ENCODE data around the gene ITM2B.

The ITM2B gene

GRCh38 chr13:48297131-48297786 is 64.3 kb downstream of the ITM2B start:
- Histone ChIP-seq H3K9me3 (ENCODE audit: control insufficient read depth, insufficient read depth, low read depth, low read length) (no peaks in the 10 kb centered on the region), H3K27ac (ENCODE audit: extremely low read depth, low read depth, low read length) (no peak overlapping the region), H3K36me3 (ENCODE audit: control insufficient read depth in 2 of 2, insufficient read depth in 1 of 2, low read length in 2 of 2) (no peaks in the 10 kb centered on the region), H3K4me1 (ENCODE audit: control insufficient read depth, insufficient read depth, low read length) (no peaks in the 10 kb centered on the region), H3K4me3 (ENCODE audit: low read depth, low read length) (no peak overlapping the region)
- ChIA-PET POLR2A (no interaction called here), CTCF (interaction anchor here (0.7 kb wide), 1 partner anchor 489 kb away, joined by 3 read pairs; no protein-coding TSS in a partner anchor)
- TF ChIP-seq SP2 (tag by site-specific recombination; IDR thresholded peaks at IDR 0.05) = no peak
- TF ChIP-seq, protein P1, sequence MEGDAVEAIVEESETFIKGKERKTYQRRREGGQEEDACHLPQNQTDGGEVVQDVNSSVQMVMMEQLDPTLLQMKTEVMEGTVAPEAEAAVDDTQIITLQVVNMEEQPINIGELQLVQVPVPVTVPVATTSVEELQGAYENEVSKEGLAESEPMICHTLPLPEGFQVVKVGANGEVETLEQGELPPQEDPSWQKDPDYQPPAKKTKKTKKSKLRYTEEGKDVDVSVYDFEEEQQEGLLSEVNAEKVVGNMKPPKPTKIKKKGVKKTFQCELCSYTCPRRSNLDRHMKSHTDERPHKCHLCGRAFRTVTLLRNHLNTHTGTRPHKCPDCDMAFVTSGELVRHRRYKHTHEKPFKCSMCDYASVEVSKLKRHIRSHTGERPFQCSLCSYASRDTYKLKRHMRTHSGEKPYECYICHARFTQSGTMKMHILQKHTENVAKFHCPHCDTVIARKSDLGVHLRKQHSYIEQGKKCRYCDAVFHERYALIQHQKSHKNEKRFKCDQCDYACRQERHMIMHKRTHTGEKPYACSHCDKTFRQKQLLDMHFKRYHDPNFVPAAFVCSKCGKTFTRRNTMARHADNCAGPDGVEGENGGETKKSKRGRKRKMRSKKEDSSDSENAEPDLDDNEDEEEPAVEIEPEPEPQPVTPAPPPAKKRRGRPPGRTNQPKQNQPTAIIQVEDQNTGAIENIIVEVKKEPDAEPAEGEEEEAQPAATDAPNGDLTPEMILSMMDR (tag by site-specific recombination; IDR thresholded peaks at IDR 0.05) = no peak
- no peak for TF ChIP-seq MYNN (tag by site-specific recombination; IDR thresholded peaks at IDR 0.05; ENCODE audit: borderline replicate concordance)
- no peak for TF ChIP-seq ZFP69B (tag by site-specific recombination; IDR thresholded peaks at IDR 0.05)
- no peak for TF ChIP-seq ZSCAN23 (tag by site-specific recombination; IDR thresholded peaks at IDR 0.05)
- no peak for TF ChIP-seq ZBTB26 (tag by site-specific recombination; optimal IDR thresholded peaks at IDR 0.05)
- TF ChIP-seq YY2 (tag by site-specific recombination; IDR thresholded peaks at IDR 0.05) = no peak
- TF ChIP-seq BCL11B (tag by site-specific recombination; IDR thresholded peaks at IDR 0.05; ENCODE audit: low read depth) = no peak
- no peak for TF ChIP-seq ZBTB20 (tag by site-specific recombination; IDR thresholded peaks at IDR 0.05)
- no peak for TF ChIP-seq ZNF394 (tag by site-specific recombination; IDR thresholded peaks at IDR 0.05; ENCODE audit: borderline replicate concordance)
- TF ChIP-seq ZNF324 (tag by site-specific recombination; IDR thresholded peaks at IDR 0.05) = no peak
- TF ChIP-seq, protein P2, sequence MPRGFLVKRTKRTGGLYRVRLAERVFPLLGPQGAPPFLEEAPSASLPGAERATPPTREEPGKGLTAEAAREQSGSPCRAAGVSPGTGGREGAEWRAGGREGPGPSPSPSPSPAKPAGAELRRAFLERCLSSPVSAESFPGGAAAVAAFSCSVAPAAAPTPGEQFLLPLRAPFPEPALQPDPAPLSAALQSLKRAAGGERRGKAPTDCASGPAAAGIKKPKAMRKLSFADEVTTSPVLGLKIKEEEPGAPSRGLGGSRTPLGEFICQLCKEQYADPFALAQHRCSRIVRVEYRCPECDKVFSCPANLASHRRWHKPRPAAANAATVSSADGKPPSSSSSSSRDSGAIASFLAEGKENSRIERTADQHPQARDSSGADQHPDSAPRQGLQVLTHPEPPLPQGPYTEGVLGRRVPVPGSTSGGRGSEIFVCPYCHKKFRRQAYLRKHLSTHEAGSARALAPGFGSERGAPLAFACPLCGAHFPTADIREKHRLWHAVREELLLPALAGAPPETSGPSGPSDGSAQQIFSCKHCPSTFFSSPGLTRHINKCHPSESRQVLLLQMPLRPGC (tag by site-specific recombination; IDR thresholded peaks at IDR 0.05) = no peak
- TF ChIP-seq HOXD13 (CRISPR knock-in tag; IDR thresholded peaks at IDR 0.05; ENCODE audit: borderline replicate concordance) = no peak
- no peak for TF ChIP-seq ZNF645 (tag by site-specific recombination; IDR thresholded peaks at IDR 0.05)

GRCh38 chr13:48299591-48299990 is 66.6 kb downstream of the ITM2B start:
- Histone ChIP-seq H3K36me3 (ENCODE audit: control insufficient read depth in 2 of 2, insufficient read depth in 1 of 2, low read length in 2 of 2) (no peaks in the 10 kb centered on the region), H3K4me1 (ENCODE audit: control insufficient read depth, insufficient read depth, low read length) (no peaks in the 10 kb centered on the region), H3K9me3 (ENCODE audit: control insufficient read depth, insufficient read depth, low read depth, low read length) (no peaks in the 10 kb centered on the region), H3K4me3 (ENCODE audit: low read depth, low read length) (no peak overlapping the region), H3K27ac (ENCODE audit: extremely low read depth, low read depth, low read length) (no peak overlapping the region)
- ChIA-PET POLR2A (no interaction called here), CTCF (no interaction called here)
- TF ChIP-seq MZF1 (tag by site-specific recombination; IDR thresholded peaks at IDR 0.05; ENCODE audit: borderline replicate concordance) (no peak), GLIS1 (tag by site-specific recombination; IDR thresholded peaks at IDR 0.05) (no peak), KLF7 (tag by site-specific recombination; IDR thresholded peaks at IDR 0.05; ENCODE audit: borderline replicate concordance) (no peak), ZNF239 (tag by site-specific recombination; IDR thresholded peaks at IDR 0.05) (no peak), ZNF488 (tag by site-specific recombination; IDR thresholded peaks at IDR 0.05) (no peak), ZNF521 (tag by site-specific recombination; IDR thresholded peaks at IDR 0.05) (no peak), ZNF629 (tag by site-specific recombination; IDR thresholded peaks at IDR 0.05) (no peak), ZNF654 (tag by site-specific recombination; IDR thresholded peaks at IDR 0.05; ENCODE audit: low read depth) (no peak)

Measured in HEK293 (cell line).